Trophoblast cell (in vitro differentiated cells and primary cell): Measurements from ENCODE around the gene CORO2B.

Experiments
- DNase-seq, 2 donors: peaks; one replicate each; pipeline ENCODE4 v3.0.0-alpha.2; 2016
- H2AFZ ChIP-seq: 2 replicates; pipeline ENCODE4 v1.6.1; 2013; ENCODE audit warnings: low read length, moderate library complexity, mild to moderate bottlenecking; ENCODE audit not compliant: insufficient read depth, poor library complexity
- H2AK5ac ChIP-seq: 2 replicates; pipeline ENCODE4 v1.6.1; 2013; ENCODE audit warnings: mild to moderate bottlenecking, low read length
- H2BK120ac ChIP-seq: 2 replicates; pipeline ENCODE4 v1.6.1; 2013; ENCODE audit warnings: low read length, mild to moderate bottlenecking, moderate library complexity; ENCODE audit not compliant: insufficient read depth, poor library complexity
- H2BK12ac ChIP-seq: 2 replicates; pipeline ENCODE4 v1.6.1; 2013; ENCODE audit warnings: mild to moderate bottlenecking, low read length, moderate library complexity
- H2BK5ac ChIP-seq: 2 replicates; pipeline ENCODE4 v1.6.1; 2013; ENCODE audit warnings: low read length, low read depth, moderate library complexity, mild to moderate bottlenecking; ENCODE audit not compliant: poor library complexity
- H3K14ac ChIP-seq: 2 replicates; pipeline ENCODE4 v1.6.1; 2013; ENCODE audit warnings: mild to moderate bottlenecking, low read length
- H3K18ac ChIP-seq: 2 replicates; pipeline ENCODE4 v1.6.1; 2013; ENCODE audit warnings: mild to moderate bottlenecking, low read length
- H3K23ac ChIP-seq: 2 replicates; pipeline ENCODE4 v1.6.1; 2013; ENCODE audit warnings: low read length
- H3K27ac ChIP-seq: 2 replicates; pipeline ENCODE4 v1.5.1; 2013; ENCODE audit warnings: low read depth, mild to moderate bottlenecking, inconsistent platforms, low read length, moderate library complexity
- H3K27me3 ChIP-seq: 2 replicates; pipeline ENCODE4 v1.6.1; 2013; ENCODE audit warnings: inconsistent platforms, mild to moderate bottlenecking, low read length, moderate library complexity; ENCODE audit not compliant: insufficient read depth
- H3K36me3 ChIP-seq, 2 experiments: 1 replicate in 1 of 2; 2 replicates in 1 of 2; pipeline ENCODE4 v1.6.1; 2013; ENCODE audit warnings: low read length in 2 of 2, mild to moderate bottlenecking in 2 of 2, moderate library complexity in 1 of 2; ENCODE audit not compliant: insufficient read depth in 2 of 2, control insufficient read depth in 1 of 2
- H3K4ac ChIP-seq: 2 replicates; pipeline ENCODE4 v1.6.1; 2013; ENCODE audit warnings: low read depth, mild to moderate bottlenecking, low read length, moderate library complexity
- H3K4me1 ChIP-seq, 2 experiments: 1 replicate in 1 of 2; 2 replicates in 1 of 2; pipeline ENCODE4 v1.6.1; 2013; ENCODE audit warnings: low read length in 2 of 2, mild to moderate bottlenecking in 2 of 2, moderate library complexity in 1 of 2; ENCODE audit not compliant: insufficient read depth in 2 of 2, control insufficient read depth in 1 of 2
- H3K4me2 ChIP-seq: 2 replicates; pipeline ENCODE4 v1.6.1; 2013; ENCODE audit warnings: inconsistent platforms, mild to moderate bottlenecking, low read length, moderate library complexity
- H3K4me3 ChIP-seq: 2 replicates; pipeline ENCODE4 v1.5.1; 2013; ENCODE audit warnings: mild to moderate bottlenecking, low read depth, low read length, inconsistent platforms
- H3K79me1 ChIP-seq: one replicate; pipeline ENCODE4 v1.6.1; 2013; ENCODE audit warnings: low read length
- H3K79me2 ChIP-seq: 2 replicates; pipeline ENCODE4 v1.6.1; 2013; ENCODE audit warnings: low read length, mild to moderate bottlenecking; ENCODE audit not compliant: control insufficient read depth, insufficient read depth, poor library complexity
- H3K9ac ChIP-seq: 2 replicates; pipeline ENCODE4 v1.6.1; 2013; ENCODE audit warnings: mild to moderate bottlenecking, low read length
- H3K9me3 ChIP-seq: 2 replicates; pipeline ENCODE4 v1.6.1; 2013; ENCODE audit warnings: low read depth, mild to moderate bottlenecking, control low read depth, inconsistent platforms, low read length; ENCODE audit not compliant: insufficient read depth
- H4K12ac ChIP-seq: 2 replicates; pipeline ENCODE4 v1.6.1; 2013; ENCODE audit warnings: low read depth, mild to moderate bottlenecking, low read length, moderate library complexity
- H4K8ac ChIP-seq: 2 replicates; pipeline ENCODE4 v1.6.1; 2013; ENCODE audit warnings: low read depth, mild to moderate bottlenecking, low read length, moderate library complexity
- H4K91ac ChIP-seq: one replicate; pipeline ENCODE4 v1.6.1; 2013; ENCODE audit warnings: low read depth, mild to moderate bottlenecking, low read length, moderate library complexity
- WGBS: extraction: QIAGEN DNeasy Blood & Tissue Kit; methylation state at CpG from one replicate; pipeline ENCODE4 v1.1.7; 2013; ENCODE audit warnings: missing lambda C conversion rate; ENCODE audit not compliant: insufficient read length, insufficient coverage; ENCODE audit errors: extremely low coverage; 5-methylcytosine and 5-hydroxymethylcytosine counted together

The CORO2B gene

DNA sequence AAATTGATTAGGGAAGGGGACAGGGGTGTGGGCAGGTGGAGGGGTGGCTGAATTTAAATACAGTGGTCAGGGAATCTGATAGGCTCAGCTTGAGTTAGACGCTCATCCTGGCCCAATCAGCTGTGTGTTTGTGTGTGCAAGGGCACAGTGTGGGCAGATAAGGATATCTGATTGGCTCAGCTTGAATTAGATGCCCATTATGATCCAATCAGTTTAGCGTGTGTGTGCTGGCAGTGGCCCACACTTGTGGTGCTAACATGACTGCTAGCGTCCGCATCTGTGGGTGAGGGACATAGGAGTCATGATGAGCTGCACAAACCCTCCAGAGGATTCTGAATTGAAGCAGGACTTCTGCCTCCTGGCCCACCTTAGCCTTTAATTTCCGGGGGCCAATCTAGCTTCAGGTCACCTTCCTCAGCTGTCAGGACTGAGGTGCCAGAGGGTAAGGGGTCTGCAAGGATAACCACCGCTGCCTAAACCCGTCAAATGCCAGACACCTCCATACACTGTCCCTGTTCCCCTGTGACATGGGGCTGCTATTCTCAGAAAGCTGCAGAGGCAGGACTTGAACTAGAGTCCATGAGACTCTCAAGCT, 97.3 kb downstream of the CORO2B start:
- Histone ChIP-seq H4K91ac (no peak overlapping the region), H3K9me3 (no peaks in the 10 kb centered on the region), H2BK120ac (no peak overlapping the region), H3K79me2 (no peaks in the 10 kb centered on the region), H3K36me3 (no peaks in the 10 kb centered on the region), H3K18ac (no peak overlapping the region), H3K4me1 (peaks cover 5% of the 10 kb centered on the region in 2 experiments), H2AK5ac (no peak overlapping the region), H4K12ac (no peak overlapping the region), H4K8ac (no peak overlapping the region), H2BK12ac (no peak overlapping the region), H3K27ac (no peak overlapping the region), H2AFZ (no peak overlapping the region), H3K4ac (no peak overlapping the region), H3K23ac (no peak overlapping the region), H3K4me3 (no peak overlapping the region), H3K9ac (no peak overlapping the region), H3K27me3 (no peaks in the 10 kb centered on the region), H3K4me2 (no peak overlapping the region), H2BK5ac (no peak overlapping the region), H3K14ac (no peak overlapping the region), H3K79me1 (no peaks in the 10 kb centered on the region)
- DNase-seq: no peak
- no CpG with 5 or more reads among the region's 7 CpGs for WGBS

DNA sequence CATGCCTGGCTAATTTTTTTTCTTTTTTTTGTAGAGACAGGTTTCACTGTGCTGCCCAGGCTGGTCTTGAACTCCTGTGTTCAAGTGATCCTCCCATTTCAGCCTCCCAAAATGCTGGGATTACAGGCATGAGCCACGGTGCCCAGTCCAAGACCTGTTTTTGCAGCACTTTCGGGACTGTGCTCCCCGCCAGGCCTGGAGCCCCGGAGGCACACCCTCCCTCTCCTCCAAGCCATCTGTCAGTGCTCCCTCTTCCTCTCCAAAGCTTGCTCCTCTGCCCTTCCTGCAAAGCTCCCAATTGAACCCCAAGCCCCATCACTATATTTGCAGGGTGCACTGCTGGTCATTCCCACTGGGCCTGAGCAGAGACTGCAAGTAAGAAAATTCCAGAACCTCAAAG, 98.1 kb downstream of the CORO2B start:
- Histone ChIP-seq H3K4ac (no peak overlapping the region), H3K18ac (no peak overlapping the region), H3K36me3 (no peaks in the 10 kb centered on the region), H3K79me1 (no peaks in the 10 kb centered on the region), H2BK5ac (no peak overlapping the region), H4K12ac (no peak overlapping the region), H2BK120ac (no peak overlapping the region), H3K4me3 (no peak overlapping the region), H4K91ac (no peak overlapping the region), H4K8ac (no peak overlapping the region), H3K9me3 (no peaks in the 10 kb centered on the region), H2BK12ac (no peak overlapping the region), H3K4me1 (peaks cover 5 to 9% of the 10 kb centered on the region in 2 experiments), H3K9ac (no peak overlapping the region), H3K4me2 (no peak overlapping the region), H3K27ac (no peak overlapping the region), H3K23ac (no peak overlapping the region), H2AK5ac (no peak overlapping the region), H2AFZ (no peak overlapping the region), H3K79me2 (no peaks in the 10 kb centered on the region), H3K27me3 (no peaks in the 10 kb centered on the region), H3K14ac (no peak overlapping the region)
- DNase-seq: no peak
- no CpG with 5 or more reads among the region's 4 CpGs for WGBS

DNA sequence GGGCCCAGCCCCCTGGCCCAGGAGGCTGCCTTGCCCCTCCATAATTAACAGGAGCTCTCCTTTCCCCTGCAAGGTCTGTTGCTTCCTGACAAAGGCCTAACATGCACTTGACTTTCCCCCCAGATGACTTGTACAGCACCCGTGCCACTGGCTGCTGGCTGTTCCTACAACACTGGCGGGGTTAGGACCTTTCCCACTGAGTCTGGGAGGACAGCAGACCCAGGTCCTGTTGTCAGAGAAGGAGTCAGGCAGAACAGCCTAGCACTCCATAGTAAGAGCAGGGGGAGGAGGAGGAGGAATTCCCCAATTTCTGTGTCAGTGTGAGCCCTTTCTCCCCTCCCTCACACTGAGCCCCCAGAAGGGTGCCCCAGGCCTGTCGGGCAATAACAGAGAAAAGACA, 99.2 kb downstream of the CORO2B start:
- H3K4me3 ChIP-seq: no peak overlapping the region
- no peak overlapping the region for H3K9ac ChIP-seq
- H3K36me3 ChIP-seq: no peaks in the 10 kb centered on the region
- no peak overlapping the region for H3K4me2 ChIP-seq
- no peak overlapping the region for H2BK120ac ChIP-seq
- no peak overlapping the region for H3K27ac ChIP-seq
- H3K14ac ChIP-seq: no peak overlapping the region
- H4K12ac ChIP-seq: no peak overlapping the region
- H3K4ac ChIP-seq: no peak overlapping the region
- no peak overlapping the region for H2BK12ac ChIP-seq
- H3K9me3 ChIP-seq: no peaks in the 10 kb centered on the region
- no peak overlapping the region for H2AK5ac ChIP-seq
- H4K91ac ChIP-seq: no peak overlapping the region
- no peaks in the 10 kb centered on the region for H3K79me2 ChIP-seq
- no peak overlapping the region for H2BK5ac ChIP-seq
- H3K23ac ChIP-seq: no peak overlapping the region
- H4K8ac ChIP-seq: no peak overlapping the region
- no peak for DNase-seq
- no peaks in the 10 kb centered on the region for H3K27me3 ChIP-seq
- peaks cover 5 to 9% of the 10 kb centered on the region in 2 experiments for H3K4me1 ChIP-seq
- H2AFZ ChIP-seq: no peak overlapping the region
- WGBS: no CpG with 5 or more reads among the region's 3 CpGs
- H3K79me1 ChIP-seq: no peaks in the 10 kb centered on the region
- H3K18ac ChIP-seq: no peak overlapping the region

- DNase-seq: no peak
Observed at GRCh38 chr15:68678746-68679145, 100.0 kb downstream of the CORO2B start.

More at GRCh38 chr15:68678746-68679145, 100.0 kb downstream of the CORO2B start:
- Histone ChIP-seq H3K4me3 (no peak overlapping the region), H3K9ac (no peak overlapping the region), H2BK120ac (no peak overlapping the region), H2AK5ac (no peak overlapping the region), H3K27me3 (no peaks in the 10 kb centered on the region), H3K23ac (no peak overlapping the region), H4K91ac (no peak overlapping the region), H3K9me3 (no peaks in the 10 kb centered on the region), H3K14ac (no peak overlapping the region), H3K36me3 (no peaks in the 10 kb centered on the region), H3K4ac (no peak overlapping the region), H4K8ac (no peak overlapping the region), H3K27ac (no peak overlapping the region), H4K12ac (no peak overlapping the region), H3K79me2 (no peaks in the 10 kb centered on the region), H3K4me2 (no peak overlapping the region), H2AFZ (no peak overlapping the region), H2BK12ac (no peak overlapping the region), H3K79me1 (no peaks in the 10 kb centered on the region), H3K18ac (no peak overlapping the region), H3K4me1 (peaks cover 5 to 9% of the 10 kb centered on the region in 2 experiments), H2BK5ac (no peak overlapping the region)
- WGBS: no CpG with 5 or more reads among the region's 5 CpGs
